Measurements from ENCODE around the gene TPP2.
A peak's percentile ranks its signal among the peaks of the same experiment; 100 is the strongest.

TPP2 gene

DNA sequence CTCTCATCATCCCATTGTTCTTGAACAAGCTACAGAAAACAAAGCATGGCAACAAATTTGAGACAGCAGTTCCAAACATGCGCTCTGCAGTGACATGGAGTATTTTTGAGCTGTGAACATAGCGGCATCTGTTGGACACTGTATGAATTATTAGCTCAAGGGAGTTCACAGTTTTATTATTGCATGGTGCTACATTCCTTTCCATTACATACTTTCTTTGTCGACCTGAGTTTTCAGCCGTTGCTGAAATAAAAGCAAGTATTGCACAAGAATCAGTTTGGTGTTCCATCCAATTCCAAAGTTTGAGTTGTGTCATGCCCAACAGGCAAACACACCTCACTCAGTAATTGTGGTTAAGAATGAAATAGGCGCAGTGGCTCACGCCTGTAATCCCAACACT lies 128.1 kb downstream of the TPP2 start:
- TF ChIP-seq GATA1 (IDR thresholded peaks at IDR 0.05; ENCODE audit: low read depth, low read length) = no peak
- no peak for TF ChIP-seq POLR2A (IDR thresholded peaks at IDR 0.05; ENCODE audit: low read length)
- peak; percentile 8 to 27 for DNase-seq

DNA sequence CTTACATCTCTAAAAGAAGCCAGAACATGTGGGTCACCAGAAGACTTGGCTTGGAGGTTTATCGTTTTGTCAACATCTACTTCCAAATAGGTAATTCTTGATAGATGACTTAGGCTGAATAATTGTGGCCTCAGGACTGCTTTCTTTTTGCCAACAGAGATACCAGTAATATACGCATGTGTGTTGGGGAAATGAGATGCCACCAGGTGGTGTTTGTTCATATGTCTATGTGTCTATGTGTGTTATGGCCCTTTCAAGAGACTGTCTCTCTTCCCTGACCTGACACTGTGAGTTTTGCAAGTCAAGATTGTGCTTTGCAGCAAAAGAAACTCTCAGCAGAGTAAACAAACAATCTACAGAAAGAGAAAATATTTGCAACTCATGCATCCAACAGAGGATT lies 129.6 kb downstream of the TPP2 start:
- DNase-seq = peak; percentile 7 to 27
- TF ChIP-seq GATA1 (IDR thresholded peaks at IDR 0.05; ENCODE audit: low read depth, low read length) = no peak
- no peak for TF ChIP-seq POLR2A (IDR thresholded peaks at IDR 0.05; ENCODE audit: low read length)

Measured in erythroblast (primary cell).